ENCODE measurements around the gene VPS9D1. TPM values are rescaled to one million over a fixed set of nuclear protein-coding genes. Genes with fewer than 3 reads are reported as not detected.
A peak's percentile ranks its signal among the peaks of the same experiment; 100 is the strongest.
"Not testable (repeated sequence)": the region's sequence is repeated elsewhere in the genome, so short reads cannot be mapped to it uniquely, and the experiment has no call there.

VPS9D1 gene
- total RNA-seq, 1 donor = 14.5 TPM

- Histone ChIP-seq H3K4me1 (ENCODE audit: insufficient read depth, low read length) (peaks cover 8% of the 10 kb centered on the region), H3K36me3 (ENCODE audit: insufficient read depth, low read length) (peaks cover 47% of the 10 kb centered on the region), H3K4me3 (ENCODE audit: insufficient read depth, low read length) (no peak overlapping the region), H4K20me1 (ENCODE audit: insufficient read depth, low read length) (peaks cover 16% of the 10 kb centered on the region), H2AFZ (ENCODE audit: low read length) (no peak overlapping the region), H3K9me3 (ENCODE audit: low read depth, low read length) (no peaks in the 10 kb centered on the region), H3K79me2 (ENCODE audit: insufficient read depth, low read length) (peaks cover 25% of the 10 kb centered on the region), H3K4me2 (ENCODE audit: insufficient read depth, low read length) (no peak overlapping the region), H3K27ac (ENCODE audit: low read depth, low read length) (no peak overlapping the region), H3K27me3 (ENCODE audit: insufficient read depth, low read length) (no peaks in the 10 kb centered on the region)
- TF ChIP-seq CTCF (IDR thresholded peaks at IDR 0.05; ENCODE audit: extremely low read depth, low read depth, low read length) = no peak
- DNase-seq (ENCODE audit: insufficient read length, low spot score, missing footprints) = peak; percentile 69
Observed at GRCh38 chr16:89691986-89692569, 28.6 kb downstream of the VPS9D1 start.

GRCh38 chr16:89691231-89691985, 29.3 kb downstream of the VPS9D1 start:
- Histone ChIP-seq H3K27me3 (ENCODE audit: insufficient read depth, low read length) (no peaks in the 10 kb centered on the region), H3K9me3 (ENCODE audit: low read depth, low read length) (no peaks in the 10 kb centered on the region), H3K4me2 (ENCODE audit: insufficient read depth, low read length) (no peak overlapping the region), H3K4me3 (ENCODE audit: insufficient read depth, low read length) (no peak overlapping the region), H2AFZ (ENCODE audit: low read length) (no peak overlapping the region), H3K36me3 (ENCODE audit: insufficient read depth, low read length) (peaks cover 47% of the 10 kb centered on the region), H3K4me1 (ENCODE audit: insufficient read depth, low read length) (peaks cover 9% of the 10 kb centered on the region), H4K20me1 (ENCODE audit: insufficient read depth, low read length) (peaks cover 16% of the 10 kb centered on the region), H3K79me2 (ENCODE audit: insufficient read depth, low read length) (peaks cover 26% of the 10 kb centered on the region), H3K27ac (ENCODE audit: low read depth, low read length) (no peak overlapping the region)
- TF ChIP-seq CTCF (IDR thresholded peaks at IDR 0.05; ENCODE audit: extremely low read depth, low read depth, low read length) = no peak
- peak; percentile 25 for DNase-seq (ENCODE audit: insufficient read length, low spot score, missing footprints)

- no peak for TF ChIP-seq CTCF (IDR thresholded peaks at IDR 0.05; ENCODE audit: extremely low read depth, low read depth, low read length)
- no peak overlapping the region for H3K27ac ChIP-seq (ENCODE audit: low read depth, low read length)
- H3K36me3 ChIP-seq (ENCODE audit: insufficient read depth, low read length) = peaks cover 47% of the 10 kb centered on the region
Observed at GRCh38 chr16:89690392-89690901, 30.3 kb downstream of the VPS9D1 start.

GRCh38 chr16:89689621-89690020, 31.1 kb downstream of the VPS9D1 start:
- H2AFZ ChIP-seq (ENCODE audit: low read length); H3K27ac ChIP-seq (ENCODE audit: low read depth, low read length); H3K27me3 ChIP-seq (ENCODE audit: insufficient read depth, low read length); DNase-seq (ENCODE audit: insufficient read length, low spot score, missing footprints); H3K4me3 ChIP-seq (ENCODE audit: insufficient read depth, low read length); H3K4me2 ChIP-seq (ENCODE audit: insufficient read depth, low read length); H3K4me1 ChIP-seq (ENCODE audit: insufficient read depth, low read length); H3K9me3 ChIP-seq (ENCODE audit: low read depth, low read length): not testable (repeated sequence)
- H3K79me2 ChIP-seq (ENCODE audit: insufficient read depth, low read length) = peaks cover 26% of the 10 kb centered on the region
- peaks cover 47% of the 10 kb centered on the region for H3K36me3 ChIP-seq (ENCODE audit: insufficient read depth, low read length)
- peaks cover 16% of the 10 kb centered on the region for H4K20me1 ChIP-seq (ENCODE audit: insufficient read depth, low read length)

More at GRCh38 chr16:89690392-89690901, 30.3 kb downstream of the VPS9D1 start:
- H3K4me3 ChIP-seq (ENCODE audit: insufficient read depth, low read length) = no peak overlapping the region
- peaks cover 16% of the 10 kb centered on the region for H4K20me1 ChIP-seq (ENCODE audit: insufficient read depth, low read length)
- no peak overlapping the region for H3K4me2 ChIP-seq (ENCODE audit: insufficient read depth, low read length)
- DNase-seq (ENCODE audit: insufficient read length, low spot score, missing footprints) = peak; percentile 65
- H3K9me3 ChIP-seq (ENCODE audit: low read depth, low read length) = no peaks in the 10 kb centered on the region
- H3K27me3 ChIP-seq (ENCODE audit: insufficient read depth, low read length) = no peaks in the 10 kb centered on the region
- H3K79me2 ChIP-seq (ENCODE audit: insufficient read depth, low read length) = peaks cover 26% of the 10 kb centered on the region
- no peak overlapping the region for H2AFZ ChIP-seq (ENCODE audit: low read length)
- peaks cover 9% of the 10 kb centered on the region for H3K4me1 ChIP-seq (ENCODE audit: insufficient read depth, low read length)

All from osteoblast (primary cell).